Skeletal muscle satellite cell (primary cell): ENCODE results near the gene KCNG3. TPM values are rescaled to one million over a fixed set of nuclear protein-coding genes. Genes with fewer than 3 reads are reported as not detected.

Experiments
- H3K27me3 ChIP-seq: 2 replicates; pipeline ENCODE4 v1.7.0; 2013; ENCODE audit warnings: low read length; ENCODE audit not compliant: control insufficient read depth, insufficient read depth
- H3K36me3 ChIP-seq: 2 replicates; pipeline ENCODE4 v1.7.0; 2013; ENCODE audit warnings: mild to moderate bottlenecking, control low read depth, low read length; ENCODE audit not compliant: insufficient read depth
- H3K4me1 ChIP-seq: 2 replicates; pipeline ENCODE4 v1.7.0; 2013; ENCODE audit warnings: low read length; ENCODE audit not compliant: control insufficient read depth, insufficient read depth
- H3K4me2 ChIP-seq: 2 replicates; pipeline ENCODE4 v1.7.0; 2013; ENCODE audit warnings: mild to moderate bottlenecking, low read length
- H3K4me3 ChIP-seq: 2 replicates; pipeline ENCODE4 v1.7.0; 2013; ENCODE audit warnings: low read length
- H3K9ac ChIP-seq: 2 replicates; pipeline ENCODE4 v1.7.0; 2013; ENCODE audit warnings: mild to moderate bottlenecking, low read depth, low read length, moderate library complexity
- H3K9me3 ChIP-seq: replicated peaks from 2 replicates; pipeline ENCODE4 v1.7.0; 2013; ENCODE audit warnings: mild to moderate bottlenecking, control low read depth, low read length
- total RNA-seq: library from RNA; depleted of rRNA; stranded (reverse); fragments of >200 nt; gene quantifications from 2 replicates; pipeline ENCODE4 v1.2.3, GENCODE V29; 2012; rRNA removed

KCNG3 gene
- total RNA-seq: under 0.01 TPM in 1 of 2 replicates, not detected in the other

DNA sequence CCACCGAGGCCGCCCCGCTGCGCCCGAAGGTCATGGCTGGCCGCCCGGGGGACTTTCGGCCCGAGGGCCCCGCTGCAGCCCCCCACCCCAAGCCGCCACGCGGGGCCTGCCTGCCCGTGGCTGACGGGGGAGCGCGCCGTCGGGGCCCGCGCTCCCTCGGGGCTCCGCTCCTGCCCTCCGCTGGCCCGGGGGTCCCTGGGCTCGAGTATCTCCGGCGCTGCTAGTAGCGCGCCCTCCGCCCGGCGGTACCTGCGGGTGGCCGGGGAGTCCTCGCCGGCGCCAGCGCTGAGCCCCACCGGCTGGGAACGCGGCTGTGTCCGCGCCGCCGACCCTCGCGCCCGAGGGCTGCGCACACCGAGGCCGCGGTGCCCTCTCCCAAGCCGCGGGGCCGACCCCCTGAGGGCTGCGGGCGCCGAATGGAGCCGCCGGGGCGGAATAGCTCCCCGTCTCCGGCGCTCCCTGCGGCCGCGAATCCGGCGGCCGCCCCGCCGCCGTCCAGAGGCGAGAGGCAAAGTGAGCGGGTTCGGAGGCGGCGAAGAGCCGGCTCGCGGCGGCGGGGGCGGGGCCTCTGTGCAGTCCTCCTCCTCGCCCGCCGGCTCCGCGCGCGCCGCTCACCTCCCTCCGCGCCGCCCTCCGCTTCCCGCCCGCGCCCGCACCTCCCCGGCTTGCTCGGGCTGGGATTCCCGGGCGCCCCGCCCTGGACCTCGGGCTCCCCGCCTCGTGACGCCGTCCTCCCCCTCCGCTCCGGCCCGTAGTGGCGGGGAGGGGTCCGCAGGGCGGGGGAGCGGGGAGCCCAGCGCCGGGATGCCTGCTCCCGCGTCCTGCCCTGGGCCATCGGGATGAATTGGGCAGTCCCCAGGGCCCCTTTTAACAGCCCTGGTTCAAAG, at the start of gene KCNG3:
TSS of gene KCNG3 (minus strand) at position 515 of the 887 bp plus-strand sequence. CDS start at position 34, 481 bp downstream.
- Histone ChIP-seq H3K4me1 (peaks cover 9% of the 10 kb centered on the region), H3K9ac (peak within 1 kb of the TSS; percentile 6), H3K36me3 (no peaks in the 10 kb centered on the region), H3K9me3 (no peaks in the 10 kb centered on the region), H3K4me2 (peak within 1 kb of the TSS; percentile 87), H3K27me3 (peaks cover 59% of the 10 kb centered on the region), H3K4me3 (peak within 1 kb of the TSS; percentile 71)

DNA sequence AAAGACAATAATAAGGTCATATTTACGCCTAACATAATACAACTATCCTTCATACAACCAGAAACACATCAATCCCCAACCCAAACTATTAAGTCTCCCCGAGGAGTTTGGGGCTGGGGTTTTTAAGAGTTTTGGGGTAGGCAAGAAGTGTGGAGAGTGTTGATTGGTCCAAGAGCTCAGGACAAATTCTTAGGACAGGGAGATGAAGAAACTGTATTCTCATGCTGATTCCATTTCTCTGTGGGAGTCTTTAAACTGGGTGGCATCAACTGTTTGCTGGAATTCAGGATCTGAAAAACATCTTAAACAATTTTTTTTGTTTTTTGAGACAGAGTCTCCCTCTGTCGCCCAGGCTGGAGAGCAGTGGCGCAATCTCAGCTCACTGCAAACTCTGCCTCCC, 49.1 kb upstream of the KCNG3 start:
- Histone ChIP-seq H3K4me1 (no peaks in the 10 kb centered on the region), H3K36me3 (no peaks in the 10 kb centered on the region), H3K4me2 (no peak overlapping the region), H3K27me3 (no peaks in the 10 kb centered on the region), H3K9ac (no peak overlapping the region), H3K9me3 (no peaks in the 10 kb centered on the region), H3K4me3 (no peak overlapping the region)

DNA sequence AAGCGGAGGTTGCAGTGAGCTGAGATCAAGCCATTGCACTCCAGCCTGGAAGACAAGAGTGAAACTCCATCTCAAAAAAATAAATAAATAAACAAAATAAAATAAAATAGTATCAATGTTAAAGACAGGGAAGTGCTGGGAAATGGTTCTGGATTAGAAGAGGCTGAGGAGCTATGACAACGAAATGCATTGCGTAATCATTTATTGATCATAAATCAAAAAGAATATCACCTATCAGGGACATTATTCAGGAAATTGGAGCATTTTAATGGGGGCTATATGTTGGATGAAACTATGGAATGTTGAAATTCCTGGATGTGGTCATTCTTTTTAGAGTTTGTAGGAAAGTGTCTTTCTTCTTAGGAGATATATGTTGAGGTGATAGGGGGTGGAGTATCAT, 43.7 kb upstream of the KCNG3 start:
- no peaks in the 10 kb centered on the region for H3K9me3 ChIP-seq

DNA sequence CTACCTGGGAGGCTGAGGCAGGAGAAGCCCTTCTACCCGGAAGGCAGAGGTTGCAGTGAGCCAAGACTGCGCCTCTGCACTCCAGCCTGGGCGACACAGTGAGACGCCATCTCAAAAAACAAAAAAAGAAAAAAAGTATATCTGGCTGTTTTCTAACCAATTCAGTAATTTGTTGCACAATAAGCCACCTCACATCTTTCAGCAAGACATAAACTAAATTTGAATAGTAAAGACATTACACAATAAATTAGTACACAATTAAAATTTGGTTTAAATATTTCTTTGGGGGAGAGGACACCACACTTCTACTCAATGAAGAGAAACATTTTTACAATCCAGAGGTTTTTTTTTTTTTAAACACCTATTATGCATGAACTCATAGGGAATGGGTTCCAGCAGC, 38.6 kb upstream of the KCNG3 start:
- H3K4me3 ChIP-seq: no peak overlapping the region
- no peak overlapping the region for H3K4me2 ChIP-seq
- no peaks in the 10 kb centered on the region for H3K9me3 ChIP-seq
- no peaks in the 10 kb centered on the region for H3K36me3 ChIP-seq
- H3K9ac ChIP-seq: no peak overlapping the region
- no peaks in the 10 kb centered on the region for H3K27me3 ChIP-seq
- no peaks in the 10 kb centered on the region for H3K4me1 ChIP-seq

More for the DNA sequence above, 43.7 kb upstream of the KCNG3 start:
- Histone ChIP-seq H3K9ac (no peak overlapping the region), H3K4me3 (no peak overlapping the region), H3K36me3 (no peaks in the 10 kb centered on the region), H3K27me3 (no peaks in the 10 kb centered on the region), H3K4me1 (no peaks in the 10 kb centered on the region), H3K4me2 (no peak overlapping the region)

GRCh38 chr2:42523341-42523740, 29.6 kb upstream of the KCNG3 start:
- peaks cover 5% of the 10 kb centered on the region for H3K27me3 ChIP-seq
- H3K4me2 ChIP-seq: no peak overlapping the region
- no peaks in the 10 kb centered on the region for H3K36me3 ChIP-seq
- H3K4me3 ChIP-seq: no peak overlapping the region
- H3K4me1 ChIP-seq: no peaks in the 10 kb centered on the region
- H3K9me3 ChIP-seq: no peaks in the 10 kb centered on the region
- H3K9ac ChIP-seq: no peak overlapping the region

- no peak overlapping the region for H3K4me2 ChIP-seq
- no peak overlapping the region for H3K4me3 ChIP-seq
- no peaks in the 10 kb centered on the region for H3K36me3 ChIP-seq
- no peak overlapping the region for H3K9ac ChIP-seq
- H3K4me1 ChIP-seq: no peaks in the 10 kb centered on the region
- no peaks in the 10 kb centered on the region for H3K9me3 ChIP-seq
- peaks cover 5% of the 10 kb centered on the region for H3K27me3 ChIP-seq
Measured at GRCh38 chr2:42522035-42522434, 28.3 kb upstream of the KCNG3 start.

- Histone ChIP-seq H3K4me2 (no peak overlapping the region), H3K9ac (no peak overlapping the region), H3K9me3 (no peaks in the 10 kb centered on the region), H3K36me3 (no peaks in the 10 kb centered on the region), H3K4me1 (no peaks in the 10 kb centered on the region), H3K4me3 (no peak overlapping the region), H3K27me3 (peaks cover 5% of the 10 kb centered on the region)
Measured at GRCh38 chr2:42519624-42520023, 25.8 kb upstream of the KCNG3 start.

DNA sequence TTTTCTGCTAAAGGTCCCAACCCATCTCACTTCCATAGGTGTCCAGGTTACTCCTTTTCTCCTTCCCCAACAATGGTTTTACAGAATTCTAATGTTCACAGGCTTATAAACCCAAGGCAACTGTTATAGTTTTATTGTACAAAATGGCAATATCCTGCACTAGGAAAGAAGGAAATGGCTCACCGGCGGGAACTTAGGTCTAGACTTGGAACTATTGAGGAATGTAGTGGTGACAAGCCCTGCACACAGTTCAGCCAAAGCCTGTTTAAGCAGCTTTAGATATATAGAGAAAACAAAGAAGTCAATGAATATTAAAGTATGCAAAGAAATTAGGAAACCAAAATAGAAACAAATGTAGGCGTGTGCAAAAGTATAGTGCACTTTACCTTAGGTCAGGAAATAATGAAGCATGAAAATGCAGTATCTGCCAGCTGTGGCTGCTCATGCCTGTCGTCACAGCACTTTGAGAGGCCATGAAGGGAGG, 22.7 kb upstream of the KCNG3 start:
- Histone ChIP-seq H3K9me3 (no peaks in the 10 kb centered on the region), H3K36me3 (no peaks in the 10 kb centered on the region), H3K4me3 (no peak overlapping the region), H3K4me1 (no peaks in the 10 kb centered on the region), H3K27me3 (no peaks in the 10 kb centered on the region), H3K4me2 (no peak overlapping the region), H3K9ac (no peak overlapping the region)

DNA sequence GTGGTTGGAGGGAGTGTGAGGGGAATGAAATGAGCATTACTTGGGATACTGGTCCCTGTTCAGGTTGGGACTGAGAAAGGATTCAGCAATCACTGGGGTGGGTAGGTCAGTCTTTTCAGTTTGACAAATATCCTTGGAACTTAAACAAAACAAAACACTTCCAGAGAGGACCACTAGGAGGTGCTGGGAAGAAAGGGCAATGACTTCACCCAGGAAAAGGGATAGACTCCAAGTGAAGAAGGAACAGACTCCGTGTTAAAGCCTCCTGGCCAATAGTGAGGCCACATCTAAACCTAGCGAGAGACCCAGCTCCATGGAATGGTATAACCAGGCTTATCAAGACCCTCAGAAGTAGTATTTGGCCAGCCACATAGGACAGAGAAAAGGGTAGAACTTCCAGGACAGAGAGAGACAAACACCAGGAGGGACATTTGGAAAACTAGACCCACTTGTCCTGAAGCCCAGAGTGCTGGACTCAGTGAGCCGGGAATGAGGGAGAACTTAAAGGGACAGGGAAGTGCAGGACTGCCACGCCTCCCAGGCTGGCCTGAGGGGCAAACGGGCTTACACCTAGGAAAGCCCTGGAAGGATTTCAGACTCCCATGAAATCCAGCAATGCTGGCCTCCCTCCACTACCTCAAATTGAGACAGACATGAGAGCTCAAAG, 19.6 kb upstream of the KCNG3 start:
- Histone ChIP-seq H3K4me1 (peaks cover 5% of the 10 kb centered on the region), H3K4me3 (no peak overlapping the region), H3K36me3 (no peaks in the 10 kb centered on the region), H3K9ac (no peak overlapping the region), H3K4me2 (no peak overlapping the region), H3K9me3 (no peaks in the 10 kb centered on the region), H3K27me3 (no peaks in the 10 kb centered on the region)

GRCh38 chr2:42510608-42511243, 16.9 kb upstream of the KCNG3 start:
- no peaks in the 10 kb centered on the region for H3K36me3 ChIP-seq
- H3K4me3 ChIP-seq: no peak overlapping the region
- no peaks in the 10 kb centered on the region for H3K9me3 ChIP-seq
- H3K4me1 ChIP-seq: peaks cover 5% of the 10 kb centered on the region
- H3K4me2 ChIP-seq: no peak overlapping the region
- H3K9ac ChIP-seq: no peak overlapping the region
- H3K27me3 ChIP-seq: no peaks in the 10 kb centered on the region

DNA sequence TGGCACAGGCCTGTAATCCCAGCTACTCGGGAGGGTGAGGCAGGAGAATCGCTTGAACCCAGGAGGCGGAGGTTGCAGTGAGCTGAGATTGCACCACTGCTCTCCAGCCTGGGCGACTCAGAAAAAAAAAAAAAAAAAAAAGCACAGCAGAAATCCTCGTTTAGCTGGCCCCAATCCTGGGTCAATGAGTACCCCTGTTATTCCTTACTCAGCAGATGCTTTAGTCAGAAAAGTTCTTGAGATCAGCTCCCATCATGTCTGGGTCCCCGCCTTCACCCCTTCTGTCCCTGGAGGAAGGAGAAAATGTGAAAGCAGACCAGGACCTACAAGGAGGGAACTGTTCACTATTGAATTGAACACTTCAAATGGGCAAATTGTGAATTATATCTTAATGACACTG, 16.4 kb upstream of the KCNG3 start:
- Histone ChIP-seq H3K36me3 (no peaks in the 10 kb centered on the region), H3K9ac (no peak overlapping the region), H3K4me1 (peaks cover 5% of the 10 kb centered on the region), H3K27me3 (no peaks in the 10 kb centered on the region), H3K4me3 (no peak overlapping the region), H3K9me3 (no peaks in the 10 kb centered on the region), H3K4me2 (no peak overlapping the region)
